Endodermal cell (in vitro differentiated cells): ENCODE results near the gene ZNF420. TPM values are rescaled to one million over a fixed set of nuclear protein-coding genes. Genes with fewer than 3 reads are reported as not detected.

Experiments
- DNase-seq: peaks from one replicate; pipeline ENCODE4 v3.0.0-alpha.2; 2017
- H3K27ac ChIP-seq: 2 replicates; pipeline ENCODE4 v1.5.1; 2013; ENCODE audit warnings: mild to moderate bottlenecking, low read depth, low read length, moderate library complexity
- H3K27me3 ChIP-seq: 2 replicates; pipeline ENCODE4 v1.6.1; 2013; ENCODE audit warnings: mild to moderate bottlenecking, low read length, moderate library complexity; ENCODE audit not compliant: insufficient read depth, control insufficient read depth, poor library complexity, severe bottlenecking
- H3K36me3 ChIP-seq: 2 replicates; pipeline ENCODE4 v1.7.0; 2013; ENCODE audit warnings: mild to moderate bottlenecking, low read length, moderate library complexity; ENCODE audit not compliant: control insufficient read depth, insufficient read depth
- H3K4me1 ChIP-seq: one replicate; pipeline ENCODE4 v1.7.0; 2013; ENCODE audit warnings: low read length; ENCODE audit not compliant: control insufficient read depth, insufficient read depth
- H3K4me3 ChIP-seq: 2 replicates; pipeline ENCODE4 v1.5.1; 2013; ENCODE audit warnings: mild to moderate bottlenecking, low read length, moderate library complexity
- H3K9ac ChIP-seq: 2 replicates; pipeline ENCODE4 v1.6.1; 2013; ENCODE audit warnings: mild to moderate bottlenecking, low read length, moderate library complexity; ENCODE audit not compliant: poor library complexity, severe bottlenecking; ENCODE audit errors: extremely low read depth
- H3K9me3 ChIP-seq: 2 replicates; pipeline ENCODE4 v1.6.1; 2013; ENCODE audit warnings: mild to moderate bottlenecking, low read length, moderate library complexity; ENCODE audit not compliant: control insufficient read depth
- H3K27ac Mint-ChIP-seq: 2 replicates; pipeline ENCODE4 v1.8.0; 2020; ENCODE audit warnings: mixed read lengths
- H3K27me3 Mint-ChIP-seq: 2 replicates; pipeline ENCODE4 v1.8.0; 2021; ENCODE audit warnings: mild to moderate bottlenecking, mixed read lengths; ENCODE audit not compliant: insufficient read depth
- H3K36me3 Mint-ChIP-seq: 2 replicates; pipeline ENCODE4 v1.8.0; 2020; ENCODE audit warnings: low read depth, mixed read lengths
- H3K4me1 Mint-ChIP-seq: 2 replicates; pipeline ENCODE4 v1.8.0; 2020; ENCODE audit warnings: mixed read lengths
- H3K4me3 Mint-ChIP-seq: 2 replicates; pipeline ENCODE4 v1.8.0; 2020; ENCODE audit warnings: mild to moderate bottlenecking, moderate library complexity, mixed read lengths
- H3K9me3 Mint-ChIP-seq: 2 replicates; pipeline ENCODE4 v1.8.0; 2020; ENCODE audit warnings: mild to moderate bottlenecking, mixed read lengths
- WGBS, 2 experiments: methylation state at CpG; one replicate each; pipeline versions ENCODE4 v1.1.5 to v1.1.7; 2013; ENCODE audit warnings: missing lambda C conversion rate in 2 of 2, mixed read lengths in 1 of 2; ENCODE audit not compliant: insufficient coverage in 1 of 2, insufficient read length in 1 of 2; 5-methylcytosine and 5-hydroxymethylcytosine counted together
- total RNA-seq, 2 donors: library from RNA; stranded (reverse); fragmentation: NEBNext Ultra II Directional in 1 of 2; extraction: Animal tissue kit (Norgen Biotek cat#: 25700) in 1 of 2; gene quantifications; 2 replicates in 1 of 2; 3 replicates in 1 of 2; pipeline ENCODE4 v1.2.1, GENCODE V29; 2021
- TF ChIP-seq, protein P1 (sequence below): fragments of 200-600 bp; sonication (generic); conservative IDR thresholded peaks from 2 replicates; pipeline ENCODE4 v1.5.0; 2021; ENCODE audit warnings: antibody characterized with exemption, mild to moderate bottlenecking

ZNF420 gene
- total RNA-seq, 2 donors from 2014 or later, result 11.2 to 12.3 TPM

DNA sequence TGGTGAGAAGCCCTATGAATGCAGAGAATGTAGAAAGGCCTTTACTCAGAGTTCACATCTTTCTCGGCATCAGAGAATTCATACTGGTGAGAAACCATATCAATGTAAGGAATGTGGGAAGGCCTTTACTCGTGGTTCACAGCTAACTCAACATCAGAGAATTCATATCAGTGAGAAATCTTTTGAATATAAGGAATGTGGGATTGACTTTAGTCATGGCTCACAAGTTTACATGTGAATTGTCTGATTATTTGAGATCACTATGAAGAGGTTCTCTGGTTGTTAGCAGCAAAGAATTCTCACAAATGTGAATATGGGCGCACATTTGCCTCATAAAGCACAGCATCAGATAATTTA, 50.6 kb downstream of the ZNF420 start:
- peaks cover 33% of the 10 kb centered on the region for H3K36me3 ChIP-seq
- no peaks in the 10 kb centered on the region for H3K4me1 ChIP-seq
- Mint-ChIP-seq H3K9me3 (peaks cover 100% of the 10 kb centered on the region), H3K36me3 (peaks cover 76% of the 10 kb centered on the region), H3K27me3 (no peaks in the 10 kb centered on the region), H3K4me3 (no peak overlapping the region), H3K4me1 (no peaks in the 10 kb centered on the region), H3K27ac (no peak overlapping the region)
- TF ChIP-seq, protein P1, sequence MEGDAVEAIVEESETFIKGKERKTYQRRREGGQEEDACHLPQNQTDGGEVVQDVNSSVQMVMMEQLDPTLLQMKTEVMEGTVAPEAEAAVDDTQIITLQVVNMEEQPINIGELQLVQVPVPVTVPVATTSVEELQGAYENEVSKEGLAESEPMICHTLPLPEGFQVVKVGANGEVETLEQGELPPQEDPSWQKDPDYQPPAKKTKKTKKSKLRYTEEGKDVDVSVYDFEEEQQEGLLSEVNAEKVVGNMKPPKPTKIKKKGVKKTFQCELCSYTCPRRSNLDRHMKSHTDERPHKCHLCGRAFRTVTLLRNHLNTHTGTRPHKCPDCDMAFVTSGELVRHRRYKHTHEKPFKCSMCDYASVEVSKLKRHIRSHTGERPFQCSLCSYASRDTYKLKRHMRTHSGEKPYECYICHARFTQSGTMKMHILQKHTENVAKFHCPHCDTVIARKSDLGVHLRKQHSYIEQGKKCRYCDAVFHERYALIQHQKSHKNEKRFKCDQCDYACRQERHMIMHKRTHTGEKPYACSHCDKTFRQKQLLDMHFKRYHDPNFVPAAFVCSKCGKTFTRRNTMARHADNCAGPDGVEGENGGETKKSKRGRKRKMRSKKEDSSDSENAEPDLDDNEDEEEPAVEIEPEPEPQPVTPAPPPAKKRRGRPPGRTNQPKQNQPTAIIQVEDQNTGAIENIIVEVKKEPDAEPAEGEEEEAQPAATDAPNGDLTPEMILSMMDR, result no peak
- no peak overlapping the region for H3K9ac ChIP-seq
- peak overlapping the region; percentile 66 for H3K4me3 ChIP-seq
- no peaks in the 10 kb centered on the region for H3K27me3 ChIP-seq
- H3K27ac ChIP-seq, result no peak overlapping the region
- no peak for DNase-seq
- H3K9me3 ChIP-seq, result peaks cover 96% of the 10 kb centered on the region
- 82 to 100% methylated on average over 2 to 3 of the region's 3 CpGs for WGBS, 2 experiments

DNA sequence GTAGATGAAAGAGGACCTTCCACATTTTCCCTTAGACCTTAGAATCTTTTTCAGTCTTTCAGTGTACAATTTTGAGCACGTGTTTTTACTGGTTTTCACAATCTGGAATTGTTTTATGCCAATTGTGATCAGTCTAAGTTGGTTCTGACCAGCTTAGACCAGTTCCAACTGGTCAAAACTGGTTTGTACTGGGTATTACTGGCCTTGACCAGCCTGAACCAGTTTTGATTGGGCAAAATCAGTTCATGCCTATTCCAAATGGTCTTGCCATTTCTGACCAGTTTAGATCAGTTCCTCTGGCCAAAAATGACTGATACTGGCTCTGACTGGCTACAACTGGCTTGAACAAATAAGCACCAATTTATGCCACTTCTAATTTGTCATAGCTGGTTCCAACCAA, 57.9 kb downstream of the ZNF420 start:
- Mint-ChIP-seq H3K4me3 (no peak overlapping the region), H3K4me1 (no peaks in the 10 kb centered on the region), H3K27me3 (no peaks in the 10 kb centered on the region), H3K9me3 (peaks cover 90% of the 10 kb centered on the region), H3K36me3 (peaks cover 11% of the 10 kb centered on the region), H3K27ac (no peak overlapping the region)
- H3K27ac ChIP-seq, result no peak overlapping the region
- WGBS, 2 experiments, result 0 to 3% methylated on average over 1 of the region's 1 CpG
- H3K27me3 ChIP-seq, result no peaks in the 10 kb centered on the region
- H3K9ac ChIP-seq, result no peak overlapping the region
- H3K4me1 ChIP-seq, result no peaks in the 10 kb centered on the region
- peaks cover 93% of the 10 kb centered on the region for H3K9me3 ChIP-seq
- H3K36me3 ChIP-seq, result no peaks in the 10 kb centered on the region
- no peak for DNase-seq
- TF ChIP-seq, protein P1, result no peak
- H3K4me3 ChIP-seq, result no peak overlapping the region

DNA sequence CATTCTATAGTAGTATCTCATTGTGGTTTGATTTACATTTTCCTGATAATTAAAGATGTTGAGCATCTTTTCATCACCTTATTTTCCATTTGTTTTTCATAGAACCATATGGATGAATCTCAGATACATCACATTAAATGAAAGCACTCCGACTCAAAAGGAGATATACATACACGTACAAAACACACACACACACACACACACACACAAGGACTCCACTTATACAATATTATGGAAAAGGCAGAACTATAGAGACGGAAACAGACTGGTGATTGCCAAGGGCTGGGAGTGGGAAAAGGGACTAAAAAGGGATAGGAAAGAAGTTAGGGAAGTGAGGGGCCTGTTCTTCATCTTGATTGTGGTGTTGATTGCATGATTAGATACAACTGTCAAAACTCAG, 70.0 kb downstream of the ZNF420 start:
- peaks cover 75% of the 10 kb centered on the region for H3K9me3 ChIP-seq
- Mint-ChIP-seq H3K27me3 (no peaks in the 10 kb centered on the region), H3K4me3 (no peak overlapping the region), H3K9me3 (peaks cover 84% of the 10 kb centered on the region), H3K27ac (no peak overlapping the region), H3K4me1 (no peaks in the 10 kb centered on the region), H3K36me3 (peaks cover 64% of the 10 kb centered on the region)
- DNase-seq, result no peak
- TF ChIP-seq, protein P1, result no peak
- H3K4me1 ChIP-seq, result no peaks in the 10 kb centered on the region
- no peak overlapping the region for H3K27ac ChIP-seq
- peaks cover 26% of the 10 kb centered on the region for H3K36me3 ChIP-seq
- peak overlapping the region; percentile 10 for H3K4me3 ChIP-seq
- no peak overlapping the region for H3K9ac ChIP-seq
- WGBS, 2 experiments, result 89% methylated on average over 2 of the region's 3 CpGs; no CpG with 5 or more reads in 1 of the 2 experiments
- H3K27me3 ChIP-seq, result no peaks in the 10 kb centered on the region
